Type B pancreatic cell (in vitro differentiated cells): ENCODE results near the gene KIF5B. TPM values are rescaled to one million over a fixed set of nuclear protein-coding genes. Genes with fewer than 3 reads are reported as not detected.
"Not testable (repeated sequence)": the region's sequence is repeated elsewhere in the genome, so short reads cannot be mapped to it uniquely, and the experiment has no call there.

Source experiments
- DNase-seq: peaks from one replicate; pipeline ENCODE4 v3.0.0; 2021; ENCODE audit warnings: mixed read lengths; ENCODE audit not compliant: unreplicated experiment; ENCODE audit errors: extremely low spot score
- H3K27ac Mint-ChIP-seq: 2 replicates; pipeline ENCODE4 v1.8.0; 2021; ENCODE audit warnings: mild to moderate bottlenecking, mixed read lengths
- H3K27me3 Mint-ChIP-seq: 2 replicates; pipeline ENCODE4 v1.8.0; 2021; ENCODE audit warnings: mixed read lengths
- H3K36me3 Mint-ChIP-seq: 2 replicates; pipeline ENCODE4 v1.8.0; 2021; ENCODE audit warnings: mixed read lengths
- H3K4me1 Mint-ChIP-seq: one replicate; pipeline ENCODE4 v1.8.0; 2021; ENCODE audit warnings: mixed read lengths; ENCODE audit not compliant: unreplicated experiment
- H3K4me3 Mint-ChIP-seq: 2 replicates; pipeline ENCODE4 v1.8.0; 2021; ENCODE audit warnings: mild to moderate bottlenecking, mixed read lengths
- H3K9me3 Mint-ChIP-seq: 2 replicates; pipeline ENCODE4 v1.8.0; 2021; ENCODE audit warnings: mixed read lengths
- CTCF ChIP-seq: fragments of 200-600 bp; sonication (generic); conservative IDR thresholded peaks from 2 replicates; pipeline ENCODE4 v1.5.0; 2021; ENCODE audit warnings: antibody characterized with exemption, mild to moderate bottlenecking
- total RNA-seq: library from RNA; stranded (reverse); gene quantifications from 2 replicates; pipeline ENCODE4 v1.2.1, GENCODE V29; 2021; ENCODE audit warnings: low replicate concordance

Gene KIF5B
- total RNA-seq, 1 donor from 2014 or later: 88.3 TPM

- no peak for TF ChIP-seq CTCF
- Mint-ChIP-seq H3K9me3 (no peaks in the 10 kb centered on the region), H3K27ac (peak overlapping the region; percentile 0), H3K4me1 (peaks cover 7% of the 10 kb centered on the region), H3K27me3 (no peaks in the 10 kb centered on the region), H3K36me3 (no peaks in the 10 kb centered on the region), H3K4me3 (no peak overlapping the region)
- no peak for DNase-seq
Observed at GRCh38 chr10:31975157-31975765, 81.0 kb downstream of the KIF5B start.

- no peaks in the 10 kb centered on the region for H3K27me3 Mint-ChIP-seq
- H3K4me1 Mint-ChIP-seq: peaks cover 7% of the 10 kb centered on the region
- H3K9me3 Mint-ChIP-seq: no peaks in the 10 kb centered on the region
- H3K36me3 Mint-ChIP-seq: no peaks in the 10 kb centered on the region
- no peak for DNase-seq
- H3K4me3 Mint-ChIP-seq: no peak overlapping the region
- no peak for TF ChIP-seq CTCF
- H3K27ac Mint-ChIP-seq: peak overlapping the region; percentile 0
Observed at GRCh38 chr10:31974434-31975124, 81.6 kb downstream of the KIF5B start.

- Mint-ChIP-seq H3K36me3 (no peaks in the 10 kb centered on the region), H3K4me3 (no peak overlapping the region), H3K4me1 (peaks cover 7% of the 10 kb centered on the region), H3K27ac (no peak overlapping the region), H3K9me3 (no peaks in the 10 kb centered on the region), H3K27me3 (no peaks in the 10 kb centered on the region)
- no peak for DNase-seq
- no peak for TF ChIP-seq CTCF
Observed at GRCh38 chr10:31972519-31973041, 83.6 kb downstream of the KIF5B start.

- H3K4me3 Mint-ChIP-seq, H3K27me3 Mint-ChIP-seq, H3K27ac Mint-ChIP-seq, H3K4me1 Mint-ChIP-seq, DNase-seq, H3K36me3 Mint-ChIP-seq, H3K9me3 Mint-ChIP-seq: not testable (repeated sequence)
Observed at GRCh38 chr10:31969847-31970246, 86.4 kb downstream of the KIF5B start.

- Mint-ChIP-seq H3K27ac (peak overlapping the region; percentile 92), H3K4me3 (no peak overlapping the region)
Observed at GRCh38 chr10:31963589-31963980, 92.6 kb downstream of the KIF5B start.

More at GRCh38 chr10:31963589-31963980, 92.6 kb downstream of the KIF5B start:
- Mint-ChIP-seq H3K9me3 (peaks cover 4% of the 10 kb centered on the region), H3K36me3 (no peaks in the 10 kb centered on the region), H3K4me1 (peaks cover 17% of the 10 kb centered on the region), H3K27me3 (no peaks in the 10 kb centered on the region)
- DNase-seq: no peak
- no peak for TF ChIP-seq CTCF
